ENCODE data around the gene CTDP1. TPM values are rescaled to one million over a fixed set of nuclear protein-coding genes. Genes with fewer than 3 reads are reported as not detected.

CTDP1 gene
- total RNA-seq, 2 experiments from 2014 or later, result 69.0 to 79.6 TPM

- no peak overlapping the region for H3K4me3 ChIP-seq (ENCODE audit: low read length)
- no peaks in the 10 kb centered on the region for H3K27me3 ChIP-seq (ENCODE audit: control insufficient read depth in 1 of 2, insufficient read depth in 2 of 2, low read length in 2 of 2)
- CTCF ChIA-PET, result no interaction called here
Measured at GRCh38 chr18:79695269-79695668, 15.7 kb downstream of the CTDP1 start.

DNA sequence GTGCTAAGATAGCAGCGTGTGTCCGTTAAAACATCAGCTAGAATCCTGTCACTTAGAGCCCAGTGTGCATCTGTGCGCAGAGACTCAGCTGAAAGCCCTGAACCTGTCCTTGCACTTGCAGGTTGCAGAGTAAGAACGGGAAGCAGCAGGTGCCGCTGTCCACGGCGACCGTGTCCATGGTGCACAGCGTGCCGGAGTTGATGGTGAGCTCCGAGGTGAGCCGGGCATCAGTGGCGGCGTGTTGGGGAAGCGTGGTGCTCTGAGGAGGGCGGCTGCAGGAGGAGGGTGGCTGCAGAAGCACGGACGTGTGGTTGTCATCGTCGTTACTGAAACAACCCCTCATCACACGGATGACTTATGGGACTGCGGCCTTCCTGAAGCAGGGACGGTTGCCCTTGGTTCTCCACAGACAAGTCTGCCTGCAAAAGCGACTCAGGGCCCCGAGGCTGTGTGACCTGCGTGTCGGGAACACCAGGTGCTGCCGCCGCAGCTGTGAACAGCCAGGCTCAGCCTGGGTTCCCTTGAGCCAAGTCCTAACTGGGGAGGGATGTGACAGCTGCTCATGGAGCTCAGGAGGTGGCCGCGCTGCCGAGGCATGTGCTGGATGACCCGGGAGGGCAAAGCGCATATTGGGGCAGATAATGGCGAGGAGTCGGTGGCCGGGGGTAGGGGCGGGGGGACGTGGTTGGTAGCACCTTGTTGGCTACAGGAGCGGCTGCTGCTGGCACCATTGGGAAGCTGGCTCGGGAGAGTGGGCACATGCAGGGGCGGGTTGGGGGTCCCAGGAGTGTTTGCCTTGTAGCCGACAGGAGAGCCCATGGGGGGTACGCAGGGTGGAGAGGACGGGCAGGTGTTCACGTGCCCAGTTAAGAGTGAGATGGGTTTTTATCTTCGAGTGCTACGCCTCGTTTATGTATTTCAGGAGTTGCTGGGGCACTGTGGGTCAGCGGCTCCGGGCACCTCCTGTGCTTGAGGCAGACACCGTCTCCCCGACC is 16.6 kb downstream of the CTDP1 start:
- no peaks in the 10 kb centered on the region for H3K27me3 Mint-ChIP-seq
- DNase-seq (no peak), ATAC-seq (ENCODE audit: poor library complexity) (no peak)
- Histone ChIP-seq H3K27me3 (ENCODE audit: control insufficient read depth in 1 of 2, insufficient read depth in 2 of 2, low read length in 2 of 2) (no peaks in the 10 kb centered on the region), H3K36me3 (ENCODE audit: insufficient read depth, low read length) (peaks cover 63% of the 10 kb centered on the region), H3K4me1 (ENCODE audit: insufficient read depth, low read length) (peaks cover 8% of the 10 kb centered on the region), H3K4me3 (ENCODE audit: low read length) (no peak overlapping the region), H3K27ac (ENCODE audit: low read depth in 1 of 2, low read length in 2 of 2) (no peak overlapping the region), H3K9me3 (ENCODE audit: control insufficient read depth in 1 of 2, insufficient read depth in 1 of 2, low read length in 2 of 2) (peaks cover 0 to 3% of the 10 kb centered on the region in 2 experiments)
- TF ChIP-seq, protein P1, sequence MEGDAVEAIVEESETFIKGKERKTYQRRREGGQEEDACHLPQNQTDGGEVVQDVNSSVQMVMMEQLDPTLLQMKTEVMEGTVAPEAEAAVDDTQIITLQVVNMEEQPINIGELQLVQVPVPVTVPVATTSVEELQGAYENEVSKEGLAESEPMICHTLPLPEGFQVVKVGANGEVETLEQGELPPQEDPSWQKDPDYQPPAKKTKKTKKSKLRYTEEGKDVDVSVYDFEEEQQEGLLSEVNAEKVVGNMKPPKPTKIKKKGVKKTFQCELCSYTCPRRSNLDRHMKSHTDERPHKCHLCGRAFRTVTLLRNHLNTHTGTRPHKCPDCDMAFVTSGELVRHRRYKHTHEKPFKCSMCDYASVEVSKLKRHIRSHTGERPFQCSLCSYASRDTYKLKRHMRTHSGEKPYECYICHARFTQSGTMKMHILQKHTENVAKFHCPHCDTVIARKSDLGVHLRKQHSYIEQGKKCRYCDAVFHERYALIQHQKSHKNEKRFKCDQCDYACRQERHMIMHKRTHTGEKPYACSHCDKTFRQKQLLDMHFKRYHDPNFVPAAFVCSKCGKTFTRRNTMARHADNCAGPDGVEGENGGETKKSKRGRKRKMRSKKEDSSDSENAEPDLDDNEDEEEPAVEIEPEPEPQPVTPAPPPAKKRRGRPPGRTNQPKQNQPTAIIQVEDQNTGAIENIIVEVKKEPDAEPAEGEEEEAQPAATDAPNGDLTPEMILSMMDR (IDR thresholded peaks at IDR 0.05), result no peak
- peaks cover 83% of the 10 kb centered on the region for H3K36me3 Mint-ChIP-seq (ENCODE audit: low read depth)
- ChIA-PET CTCF (no interaction called here), POLR2A (interaction anchor here (1.0 kb wide), 1 partner anchor 18 kb away, joined by 3 read pairs; no protein-coding TSS in a partner anchor)
- peaks cover 14% of the 10 kb centered on the region for H3K4me1 Mint-ChIP-seq (ENCODE audit: low read depth)
- no peak overlapping the region for H3K4me3 Mint-ChIP-seq
- no peak overlapping the region for H3K27ac Mint-ChIP-seq
- intact Hi-C loops (cut with DNase I, micrococcal nuclease), result no loop called here
- H3K9me3 Mint-ChIP-seq, result no peaks in the 10 kb centered on the region

More at GRCh38 chr18:79695269-79695668, 15.7 kb downstream of the CTDP1 start:
- Histone ChIP-seq H3K9me3 (ENCODE audit: control insufficient read depth in 1 of 2, insufficient read depth in 1 of 2, low read length in 2 of 2) (peaks cover 0 to 3% of the 10 kb centered on the region in 2 experiments), H3K36me3 (ENCODE audit: insufficient read depth, low read length) (peaks cover 55% of the 10 kb centered on the region), H3K4me1 (ENCODE audit: insufficient read depth, low read length) (peaks cover 16% of the 10 kb centered on the region), H3K27ac (ENCODE audit: low read depth in 1 of 2, low read length in 2 of 2) (no peak overlapping the region)
- TF ChIP-seq, protein P1 (IDR thresholded peaks at IDR 0.05), result no peak
- no peak for DNase-seq
- H3K36me3 Mint-ChIP-seq (ENCODE audit: low read depth), result peaks cover 74% of the 10 kb centered on the region
- POLR2A ChIA-PET, result no interaction called here
- ATAC-seq (ENCODE audit: poor library complexity), result no peak
- intact Hi-C loops (cut with DNase I, micrococcal nuclease), result no loop called here
- H3K9me3 Mint-ChIP-seq, result no peaks in the 10 kb centered on the region
- no peaks in the 10 kb centered on the region for H3K27me3 Mint-ChIP-seq
- H3K4me3 Mint-ChIP-seq, result no peak overlapping the region
- no peak overlapping the region for H3K27ac Mint-ChIP-seq
- H3K4me1 Mint-ChIP-seq (ENCODE audit: low read depth), result peaks cover 23% of the 10 kb centered on the region

DNA sequence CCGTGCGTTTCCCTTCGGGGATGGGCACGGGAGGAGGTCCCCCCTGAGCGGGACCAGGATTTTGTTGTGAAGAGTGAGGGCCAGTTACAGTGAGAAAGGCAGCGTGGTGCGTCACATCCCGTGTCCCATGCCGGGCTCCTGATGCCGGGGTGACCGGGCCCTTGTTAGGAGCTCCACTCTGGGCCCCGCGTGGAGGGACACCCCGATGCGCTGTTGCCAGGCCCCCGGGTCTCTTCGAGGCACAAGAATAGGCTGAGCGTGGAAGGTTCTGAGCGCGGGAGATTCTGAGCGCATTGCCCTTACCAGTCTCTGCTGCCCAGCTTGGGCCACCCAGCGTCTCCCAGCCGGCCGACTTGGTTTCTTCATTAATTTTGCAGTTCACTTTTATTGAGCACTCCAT is 17.6 kb downstream of the CTDP1 start:
- H3K9me3 ChIP-seq (ENCODE audit: control insufficient read depth in 1 of 2, insufficient read depth in 1 of 2, low read length in 2 of 2), result peaks cover 0 to 3% of the 10 kb centered on the region in 2 experiments
- Mint-ChIP-seq H3K36me3 (ENCODE audit: low read depth) (peaks cover 88% of the 10 kb centered on the region), H3K9me3 (no peaks in the 10 kb centered on the region)

More for the DNA sequence above, 17.6 kb downstream of the CTDP1 start:
- peaks cover 70% of the 10 kb centered on the region for H3K36me3 ChIP-seq (ENCODE audit: insufficient read depth, low read length)
- no peak overlapping the region for H3K27ac Mint-ChIP-seq
- H3K4me1 Mint-ChIP-seq (ENCODE audit: low read depth), result peaks cover 12% of the 10 kb centered on the region
- POLR2A ChIA-PET, result no interaction called here
- no peak overlapping the region for H3K27ac ChIP-seq (ENCODE audit: low read depth in 1 of 2, low read length in 2 of 2)
- no peak overlapping the region for H3K4me3 Mint-ChIP-seq
- intact Hi-C loops (cut with DNase I, micrococcal nuclease), result no loop called here
- no peak overlapping the region for H3K4me3 ChIP-seq (ENCODE audit: low read length)
- TF ChIP-seq, protein P1 (IDR thresholded peaks at IDR 0.05), result no peak
- no peak for ATAC-seq (ENCODE audit: poor library complexity)
- CTCF ChIA-PET, result no interaction called here
- peaks cover 6% of the 10 kb centered on the region for H3K4me1 ChIP-seq (ENCODE audit: insufficient read depth, low read length)
- H3K27me3 Mint-ChIP-seq, result no peaks in the 10 kb centered on the region
- no peak for DNase-seq
- H3K27me3 ChIP-seq (ENCODE audit: control insufficient read depth in 1 of 2, insufficient read depth in 2 of 2, low read length in 2 of 2), result no peaks in the 10 kb centered on the region
